ES-I3 (cell line): ENCODE measurements around the gene GLRB.
"Not testable (repeated sequence)": the region's sequence is repeated elsewhere in the genome, so short reads cannot be mapped to it uniquely, and the experiment has no call there.

Experiments used
- H3K36me3 ChIP-seq: 2 replicates; pipeline ENCODE4 v1.6.1; 2013; ENCODE audit warnings: mild to moderate bottlenecking, low read length, control low read depth, moderate library complexity; ENCODE audit not compliant: insufficient read depth
- H3K4me1 ChIP-seq: 2 replicates; pipeline ENCODE4 v1.6.1; 2013; ENCODE audit warnings: mild to moderate bottlenecking, control low read depth, low read length; ENCODE audit not compliant: insufficient read depth
- H3K9ac ChIP-seq: 2 replicates; pipeline ENCODE4 v1.6.1; 2013; ENCODE audit warnings: low read depth, mild to moderate bottlenecking, low read length, moderate library complexity
- H3K9me3 ChIP-seq: 2 replicates; pipeline ENCODE4 v1.6.1; 2013; ENCODE audit warnings: mild to moderate bottlenecking, low read length, moderate library complexity; ENCODE audit not compliant: control insufficient read depth, insufficient read depth

GLRB gene

DNA sequence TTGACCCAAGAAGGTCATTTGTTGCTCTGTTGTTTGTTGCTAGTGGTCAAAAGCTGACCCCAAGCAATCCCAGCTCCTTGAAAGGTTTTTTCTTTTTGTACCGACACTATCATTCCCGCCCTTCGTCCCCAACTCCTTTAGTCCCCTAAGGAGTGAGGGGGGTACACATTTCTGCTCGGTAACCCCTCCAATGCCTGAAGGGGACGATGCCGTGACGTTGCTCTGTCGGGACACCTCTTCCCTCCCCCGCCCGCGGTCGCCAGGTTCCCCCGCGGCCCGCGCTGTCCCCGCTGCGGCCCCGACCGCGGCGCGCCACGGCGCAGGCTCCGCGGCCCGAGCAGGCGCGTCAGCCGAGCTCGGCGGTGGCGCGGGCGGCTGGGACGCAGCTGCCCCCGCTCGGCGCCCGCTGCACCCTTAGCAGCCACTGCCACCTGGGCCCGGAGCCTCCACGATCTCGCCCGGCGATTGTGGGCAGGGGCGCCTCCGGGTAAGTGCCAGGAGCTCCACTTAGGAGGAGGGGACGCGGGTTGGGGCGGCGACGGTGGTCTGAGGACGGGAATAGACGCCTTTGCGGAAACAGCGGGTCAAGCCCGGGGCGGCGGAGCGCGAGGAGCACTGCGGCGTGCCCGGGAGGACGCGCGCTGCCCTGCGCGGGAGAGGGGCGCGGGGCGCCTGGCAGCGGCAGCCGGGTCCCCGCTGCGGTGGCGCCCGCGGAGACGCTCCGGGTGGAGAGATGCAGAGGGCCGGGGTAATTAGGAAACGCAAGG lies at the start of gene GLRB:
GLRB (plus strand) TSS at position 340 of the 767 bp plus-strand sequence. CDS start 1,875 bp downstream, outside the sequence.
- Histone ChIP-seq H3K36me3 (no peaks in the 10 kb centered on the region), H3K9me3 (no peaks in the 10 kb centered on the region), H3K9ac (peak within 1 kb of the TSS; percentile 56), H3K4me1 (peaks cover 4% of the 10 kb centered on the region)

DNA sequence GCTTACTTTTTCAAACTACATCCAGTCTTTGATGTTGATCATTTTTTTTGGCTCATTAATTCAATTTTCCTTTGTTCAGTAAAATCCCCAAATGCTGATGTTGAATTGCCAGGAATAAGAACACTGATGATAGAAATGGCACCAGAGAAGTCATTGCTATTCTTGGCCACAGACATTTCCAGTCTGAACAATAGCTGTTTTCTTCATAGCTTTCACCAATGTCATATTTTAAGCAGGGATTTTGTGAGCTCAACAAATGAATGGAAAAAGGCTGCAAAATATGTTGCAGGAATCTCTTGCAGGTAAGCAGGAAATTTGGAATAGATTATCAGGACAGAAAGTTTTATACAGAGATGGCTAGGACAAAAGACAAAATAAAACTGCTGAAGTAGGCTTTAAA lies 40.5 kb upstream of the GLRB start:
- Histone ChIP-seq H3K36me3 (no peaks in the 10 kb centered on the region), H3K9me3 (no peaks in the 10 kb centered on the region), H3K4me1 (no peaks in the 10 kb centered on the region), H3K9ac (no peak overlapping the region)

DNA sequence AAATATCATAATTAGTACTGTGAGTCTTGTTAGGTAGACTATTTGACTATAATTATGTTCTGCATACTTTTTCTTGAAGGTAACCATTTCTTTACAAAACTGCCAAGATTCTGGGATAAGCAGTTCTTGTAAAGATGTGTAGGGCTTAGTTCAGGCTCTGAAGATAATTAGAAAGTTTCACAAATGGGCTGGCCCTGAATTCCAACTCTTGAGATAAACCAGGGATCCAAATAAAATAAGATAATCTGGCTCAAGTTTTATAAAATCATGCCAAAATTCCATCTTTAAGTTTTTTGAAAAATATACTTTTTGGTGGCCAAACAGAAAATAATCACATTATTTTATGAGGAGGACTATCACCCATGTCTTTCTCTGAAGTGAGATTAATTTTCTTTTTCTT lies 35.5 kb upstream of the GLRB start:
- no peak overlapping the region for H3K9ac ChIP-seq
- no peaks in the 10 kb centered on the region for H3K4me1 ChIP-seq
- H3K36me3 ChIP-seq, result no peaks in the 10 kb centered on the region
- H3K9me3 ChIP-seq, result no peaks in the 10 kb centered on the region

DNA sequence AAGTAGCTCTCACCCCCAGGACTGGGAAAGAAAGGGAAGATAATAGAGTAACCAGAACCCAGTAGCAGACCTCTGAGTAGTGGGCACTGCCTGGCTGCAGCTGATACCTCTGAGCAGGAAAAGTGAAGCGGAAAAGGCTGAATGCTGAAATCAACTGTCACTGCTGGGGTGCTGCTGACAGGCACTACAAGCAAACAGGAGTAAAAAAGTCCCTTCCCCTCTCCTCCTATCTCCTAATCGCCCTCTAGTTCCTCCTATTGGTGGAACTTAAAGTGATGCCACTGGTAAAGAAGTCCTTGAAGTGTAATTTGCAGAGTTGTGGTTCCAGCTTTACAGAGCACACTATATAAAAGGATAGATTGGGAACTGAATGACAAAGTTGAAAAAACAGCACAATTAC lies 32.8 kb upstream of the GLRB start:
- H3K36me3 ChIP-seq, result no peaks in the 10 kb centered on the region
- H3K4me1 ChIP-seq, result no peaks in the 10 kb centered on the region

DNA sequence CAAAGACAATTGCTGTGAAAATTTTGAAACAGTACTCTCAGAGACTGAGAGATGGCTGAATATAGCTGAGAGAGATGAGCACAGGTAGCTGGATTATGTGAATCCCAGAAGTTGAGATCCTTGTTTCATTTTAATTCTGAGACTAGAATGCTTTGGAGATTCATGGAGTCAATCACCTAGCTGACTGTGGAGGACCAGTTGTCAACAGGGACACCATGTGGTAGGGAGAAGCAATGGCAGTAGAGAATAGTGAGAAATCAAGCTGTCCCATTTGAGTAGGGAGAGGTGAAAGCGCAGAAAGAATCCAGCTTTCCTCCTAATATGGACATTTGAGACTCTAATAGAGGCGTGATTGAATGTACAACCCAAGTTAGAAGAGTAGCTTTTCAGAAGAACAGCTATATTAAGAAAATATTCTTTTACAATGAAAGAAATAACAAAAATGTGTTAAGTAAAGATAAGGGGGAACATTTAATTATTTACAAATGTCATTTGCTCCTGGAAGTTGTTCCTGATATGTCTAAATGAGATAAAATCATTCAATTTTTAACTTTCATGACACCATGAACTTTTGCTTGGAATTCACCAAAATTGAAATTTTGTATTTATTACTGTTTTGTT lies 30.3 kb upstream of the GLRB start:
- H3K36me3 ChIP-seq, result no peaks in the 10 kb centered on the region
- H3K9me3 ChIP-seq, result no peaks in the 10 kb centered on the region
- no peak overlapping the region for H3K9ac ChIP-seq
- H3K4me1 ChIP-seq, result no peaks in the 10 kb centered on the region

More for the DNA sequence above, 32.8 kb upstream of the GLRB start:
- Histone ChIP-seq H3K9ac (no peak overlapping the region), H3K9me3 (no peaks in the 10 kb centered on the region)

DNA sequence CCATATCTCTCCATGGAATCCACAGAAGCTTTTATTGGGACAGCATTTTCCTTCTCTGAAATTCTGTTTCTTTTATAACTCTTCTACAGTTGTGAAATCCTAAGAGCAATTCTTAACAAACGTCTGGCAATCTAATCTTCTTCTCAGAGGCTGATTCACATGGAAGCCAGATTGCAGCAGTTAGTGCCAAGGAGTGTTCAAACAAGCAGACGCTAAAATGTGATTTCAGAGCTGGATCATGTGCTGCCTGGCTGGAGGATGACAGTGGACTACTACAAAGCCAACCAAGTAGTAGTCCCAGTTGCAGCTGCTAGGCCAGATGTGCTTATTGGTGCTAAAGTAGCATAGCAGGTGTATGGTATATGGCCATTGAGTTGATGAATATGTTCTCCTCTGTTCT lies 27.7 kb upstream of the GLRB start:
- no peaks in the 10 kb centered on the region for H3K9me3 ChIP-seq
- H3K9ac ChIP-seq, result no peak overlapping the region
- no peaks in the 10 kb centered on the region for H3K4me1 ChIP-seq
- H3K36me3 ChIP-seq, result no peaks in the 10 kb centered on the region

DNA sequence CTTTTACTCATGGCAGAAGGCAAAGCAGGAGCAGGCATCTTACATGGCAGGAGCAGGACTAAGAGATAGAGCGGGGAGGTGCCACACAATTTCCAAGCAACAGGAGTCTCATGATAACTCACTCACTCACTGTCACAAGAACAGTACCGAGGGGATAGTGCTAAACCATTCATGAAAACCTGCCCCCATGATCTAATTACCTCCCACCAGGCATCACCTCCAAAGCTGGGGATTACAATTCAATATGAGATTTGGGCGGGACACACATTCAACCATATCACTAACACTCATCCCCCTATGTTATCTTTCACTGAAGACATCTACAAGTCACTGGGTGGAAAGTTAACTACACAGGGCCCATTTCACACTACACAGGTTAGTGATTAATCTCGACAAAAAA lies 25.4 kb upstream of the GLRB start:
- H3K9ac ChIP-seq, result no peak overlapping the region
- no peaks in the 10 kb centered on the region for H3K9me3 ChIP-seq
- H3K4me1 ChIP-seq, result no peaks in the 10 kb centered on the region
- H3K36me3 ChIP-seq, result no peaks in the 10 kb centered on the region

DNA sequence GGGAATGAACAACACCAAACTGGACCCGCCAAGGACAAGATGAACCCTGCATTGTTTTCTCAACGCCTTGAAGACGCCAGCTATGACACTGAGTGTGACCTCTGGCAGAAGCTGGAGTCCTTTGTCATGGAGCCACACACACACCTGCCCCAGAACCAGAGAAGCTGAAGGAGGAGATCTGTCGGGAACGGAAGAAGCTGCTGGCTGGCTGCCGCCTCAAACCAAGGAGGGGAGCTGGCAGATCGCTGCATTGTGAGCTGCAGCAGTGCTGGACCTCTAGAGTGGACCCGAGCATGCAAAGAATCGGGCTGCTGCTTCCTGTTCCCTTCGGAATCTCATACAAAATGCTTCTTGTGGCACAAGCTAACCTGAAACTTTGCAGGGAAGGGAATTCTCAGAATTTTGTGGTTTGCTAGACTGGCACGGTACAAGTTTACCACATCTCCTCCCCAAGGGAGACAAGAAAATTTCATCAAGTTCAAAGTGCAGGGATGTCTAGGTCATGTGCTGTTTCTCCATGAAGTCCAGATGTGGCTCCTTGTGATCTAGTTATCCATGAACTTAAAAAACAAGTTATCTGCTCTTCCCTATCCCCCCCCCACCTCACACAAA lies 23.4 kb upstream of the GLRB start:
- Histone ChIP-seq H3K36me3 (no peaks in the 10 kb centered on the region), H3K9me3 (no peaks in the 10 kb centered on the region), H3K4me1 (peaks cover 12% of the 10 kb centered on the region), H3K9ac (no peak overlapping the region)

DNA sequence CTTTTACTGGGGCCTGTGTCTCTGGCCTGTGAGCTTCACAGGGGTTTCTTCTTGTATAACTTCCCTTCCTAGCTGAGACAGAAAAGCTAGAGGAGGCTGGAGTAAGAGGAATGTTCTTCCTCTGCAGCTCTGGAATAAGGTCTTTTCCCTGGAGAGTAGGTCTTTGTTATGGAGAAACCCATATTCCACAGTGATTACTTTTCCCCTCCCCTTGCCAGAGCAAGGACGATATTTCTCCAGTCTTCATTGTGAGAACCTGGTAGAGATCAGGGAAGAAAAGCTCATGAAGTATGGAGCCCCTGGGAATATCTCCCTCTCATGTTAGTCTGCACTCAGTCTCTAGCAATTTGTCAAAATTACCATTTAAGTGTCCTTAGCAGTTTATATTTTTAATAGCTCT lies 18.7 kb upstream of the GLRB start:
- Histone ChIP-seq H3K36me3 (no peaks in the 10 kb centered on the region), H3K4me1 (peaks cover 17% of the 10 kb centered on the region), H3K9me3 (no peaks in the 10 kb centered on the region), H3K9ac (peak overlapping the region; percentile 20; the same call in 1 of the 2 replicates)

DNA sequence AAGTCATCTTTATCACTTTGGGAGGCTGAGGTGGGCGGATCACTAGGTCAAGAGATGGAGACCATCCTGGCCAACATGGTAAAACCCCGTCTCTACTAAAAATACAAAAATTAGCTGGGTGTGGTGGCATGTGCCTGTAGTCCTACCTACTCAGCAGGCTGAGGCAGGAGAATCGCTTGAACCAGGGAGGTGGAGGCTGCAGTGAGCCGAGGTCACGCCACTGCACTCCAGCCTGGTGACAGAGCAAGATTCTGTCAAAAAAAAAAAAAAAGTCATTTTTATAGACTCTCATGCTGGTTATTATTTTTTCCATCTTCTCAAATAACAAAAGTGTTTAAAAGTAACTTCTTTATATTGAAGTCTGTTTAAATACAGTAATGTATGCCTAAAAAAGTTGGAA lies 17.1 kb upstream of the GLRB start:
- not testable (repeated sequence) for H3K9me3 ChIP-seq, H3K36me3 ChIP-seq, H3K9ac ChIP-seq
- H3K4me1 ChIP-seq, result peaks cover 17% of the 10 kb centered on the region

DNA sequence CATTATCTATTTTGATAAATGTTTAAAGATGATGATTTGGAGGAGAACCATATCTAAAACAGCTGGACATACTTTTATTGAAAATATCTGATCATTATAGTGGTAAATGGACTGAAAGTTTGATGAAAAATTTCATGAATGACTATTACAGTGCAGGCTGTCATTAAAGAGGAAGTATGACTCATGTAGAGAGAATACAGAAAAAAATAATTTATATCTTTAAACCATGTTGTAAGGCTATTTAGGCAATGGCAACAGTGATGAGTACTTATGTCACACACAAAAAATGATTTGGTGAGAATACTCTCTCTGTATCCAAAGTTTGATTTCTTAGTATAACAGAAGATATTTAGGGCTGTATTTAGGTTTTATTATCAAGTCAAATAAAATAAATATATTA lies 3.9 kb upstream of the GLRB start:
- no peaks in the 10 kb centered on the region for H3K36me3 ChIP-seq
- no peak overlapping the region for H3K9ac ChIP-seq
- no peaks in the 10 kb centered on the region for H3K9me3 ChIP-seq
- peaks cover 4% of the 10 kb centered on the region for H3K4me1 ChIP-seq

DNA sequence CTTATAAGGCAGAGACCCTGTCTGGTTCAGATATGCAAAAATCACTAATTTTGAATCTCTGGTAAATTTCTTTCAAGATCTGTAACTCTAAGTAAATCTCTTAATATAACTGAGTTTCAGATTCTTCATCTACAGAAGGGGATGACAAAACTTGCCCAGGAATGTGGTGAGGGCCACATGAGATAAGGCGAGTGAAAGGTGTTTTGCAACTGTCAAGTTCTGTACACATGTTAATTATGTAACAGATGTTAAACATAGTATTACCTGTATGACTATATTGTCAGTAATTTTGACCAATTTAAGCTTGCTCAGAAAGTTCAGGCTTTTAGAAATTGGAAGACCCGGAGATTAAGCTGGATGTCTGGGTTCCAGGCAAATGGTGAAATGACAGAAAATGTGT lies 549 bp upstream of the GLRB start:
- Histone ChIP-seq H3K36me3 (no peaks in the 10 kb centered on the region), H3K4me1 (peaks cover 4% of the 10 kb centered on the region), H3K9me3 (no peaks in the 10 kb centered on the region), H3K9ac (peak overlapping the region; percentile 56; the same call in 1 of the 2 replicates)

DNA sequence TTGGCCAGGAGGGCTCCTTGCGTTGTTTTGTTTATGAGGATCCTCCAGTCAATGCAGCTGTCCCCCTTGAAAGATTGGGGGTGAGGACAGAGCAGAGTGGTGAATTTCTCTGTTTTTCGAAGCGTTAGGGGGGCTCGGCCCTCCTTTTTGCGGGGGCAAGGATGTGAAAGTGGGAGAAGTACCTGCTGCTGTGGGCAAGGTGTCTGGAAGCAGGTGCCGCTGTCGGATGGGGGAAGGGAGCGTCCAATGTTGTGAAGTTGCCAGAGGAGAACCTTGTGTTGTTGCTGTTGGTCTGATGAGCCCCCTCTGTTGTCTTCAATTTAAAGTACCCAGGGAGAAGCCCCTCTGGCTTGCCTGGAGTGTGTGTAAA lies 613 bp downstream of the GLRB start:
- Histone ChIP-seq H3K9ac (peak overlapping the region; percentile 56; the same call in 1 of the 2 replicates), H3K4me1 (peaks cover 4% of the 10 kb centered on the region), H3K36me3 (no peaks in the 10 kb centered on the region), H3K9me3 (no peaks in the 10 kb centered on the region)

DNA sequence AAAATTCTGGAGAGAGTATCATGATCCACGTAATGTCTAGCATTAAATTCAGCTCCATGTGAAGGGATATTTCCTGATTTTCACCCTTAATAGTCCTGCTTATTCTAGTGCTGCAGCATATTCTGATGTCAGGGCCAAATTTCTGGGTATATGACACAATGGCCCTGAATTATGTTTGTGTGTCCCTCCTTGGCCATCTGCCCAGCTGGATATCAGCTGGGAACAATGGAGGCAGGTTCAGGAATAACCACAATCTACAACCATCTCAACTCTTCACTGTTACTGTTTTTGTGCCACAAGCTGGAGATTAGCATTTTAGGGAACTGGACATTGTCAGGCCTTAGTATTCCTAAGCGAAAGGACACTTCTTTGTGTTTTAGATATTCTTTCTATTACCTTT lies 3.5 kb downstream of the GLRB start:
- H3K9me3 ChIP-seq, result no peaks in the 10 kb centered on the region
- H3K9ac ChIP-seq, result no peak overlapping the region
- no peaks in the 10 kb centered on the region for H3K4me1 ChIP-seq
- no peaks in the 10 kb centered on the region for H3K36me3 ChIP-seq

DNA sequence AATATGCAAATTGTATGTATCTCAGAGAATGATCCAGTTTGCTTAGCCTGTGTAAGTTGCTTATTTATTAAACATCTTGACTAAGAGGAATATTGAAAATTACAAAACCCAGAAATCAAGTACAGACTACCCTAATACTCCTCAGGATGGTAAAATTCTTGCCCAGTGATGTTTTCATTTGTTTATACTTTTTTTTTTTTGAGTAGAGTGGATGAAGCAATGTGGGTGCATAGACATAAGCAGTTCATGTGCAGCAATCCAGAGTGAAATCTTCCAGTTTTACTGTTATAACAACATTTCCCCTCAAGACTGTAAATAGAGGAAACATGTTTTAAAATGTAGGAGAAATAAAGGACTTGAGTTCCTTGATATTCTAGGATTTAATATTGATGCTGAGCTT lies 4.7 kb downstream of the GLRB start:
- H3K36me3 ChIP-seq, result no peaks in the 10 kb centered on the region
- no peaks in the 10 kb centered on the region for H3K4me1 ChIP-seq
- no peak overlapping the region for H3K9ac ChIP-seq
- H3K9me3 ChIP-seq, result no peaks in the 10 kb centered on the region
